Measurements from ENCODE around the gene SMPD2.

The SMPD2 gene

GRCh38 chr6:109461733-109462526, 21.4 kb downstream of the SMPD2 start:
- no peak for DNase-seq

GRCh38 chr6:109465772-109466171, 25.2 kb downstream of the SMPD2 start:
- no peak for DNase-seq

GRCh38 chr6:109466212-109466923, 25.8 kb downstream of the SMPD2 start:
- DNase-seq: no peak

GRCh38 chr6:109467696-109468095, 27.2 kb downstream of the SMPD2 start:
- no peak for DNase-seq

- DNase-seq: no peak
Measured at GRCh38 chr6:109469591-109470189, 29.2 kb downstream of the SMPD2 start.

- DNase-seq: no peak
Measured at GRCh38 chr6:109471105-109471810, 30.7 kb downstream of the SMPD2 start.

- no peak for DNase-seq
Measured at GRCh38 chr6:109472132-109472995, 31.8 kb downstream of the SMPD2 start.

GRCh38 chr6:109473120-109473519, 32.6 kb downstream of the SMPD2 start:
- DNase-seq: no peak

- DNase-seq: no peak
Measured at GRCh38 chr6:109474995-109475394, 34.5 kb downstream of the SMPD2 start.

- no peak for DNase-seq
Measured at GRCh38 chr6:109475625-109476024, 35.1 kb downstream of the SMPD2 start.

- no peak for DNase-seq
Measured at GRCh38 chr6:109477184-109477583, 36.7 kb downstream of the SMPD2 start.

- no peak for DNase-seq
Measured at GRCh38 chr6:109477725-109478124, 37.2 kb downstream of the SMPD2 start.

- peak; percentile 38 for DNase-seq
Measured at GRCh38 chr6:109478222-109478805, 37.8 kb downstream of the SMPD2 start.

- no peak for DNase-seq
Measured at GRCh38 chr6:109478841-109479624, 38.5 kb downstream of the SMPD2 start.

GRCh38 chr6:109480993-109481480, 40.5 kb downstream of the SMPD2 start:
- DNase-seq: no peak

- peak; percentile 88 for DNase-seq
Measured at GRCh38 chr6:109482905-109483734, 42.6 kb downstream of the SMPD2 start, which contains the start of gene ZBTB24. ZBTB24 (minus strand) TSS chr6:109483219; CDS start chr6:109482026, 1,193 bp downstream.

GRCh38 chr6:109483735-109484057, 43.2 kb downstream of the SMPD2 start:
- no peak for DNase-seq

GRCh38 chr6:109484122-109484521, 43.6 kb downstream of the SMPD2 start:
- peak; percentile 39 for DNase-seq

- DNase-seq: no peak
Measured at GRCh38 chr6:109485266-109485935, 44.9 kb downstream of the SMPD2 start.

Data from fibroblast of upper back skin (primary cell).